ENCODE data around the gene C1orf185. TPM values are rescaled to one million over a fixed set of nuclear protein-coding genes. Genes with fewer than 3 reads are reported as not detected.
"Not testable (repeated sequence)": the region's sequence is repeated elsewhere in the genome, so short reads cannot be mapped to it uniquely, and the experiment has no call there.

Gene C1orf185
- polyA plus RNA-seq, 1 donor: not detected

DNA sequence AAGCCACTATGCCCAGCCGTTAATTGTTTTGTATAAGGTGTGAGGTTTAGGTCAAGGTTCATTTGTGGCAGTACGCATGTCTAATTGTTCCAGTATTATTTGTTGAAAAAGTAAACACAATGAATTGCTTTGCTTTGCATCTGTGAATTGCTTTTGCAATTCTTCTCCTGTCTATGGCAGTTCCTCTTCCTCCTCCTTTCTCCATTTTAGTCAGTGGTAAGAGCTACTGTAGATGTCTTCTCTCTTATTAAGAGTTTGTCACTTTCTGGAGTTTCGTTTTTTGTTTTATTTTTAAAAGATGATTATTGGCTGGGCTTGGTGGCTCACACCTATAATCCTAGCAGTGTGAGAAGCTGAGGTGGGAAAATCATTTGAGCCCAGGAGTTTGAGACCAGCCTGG, 29.2 kb downstream of the C1orf185 start:
- Histone ChIP-seq H3K36me3 (ENCODE audit: control insufficient read depth, insufficient read depth, low read length) (no peaks in the 10 kb centered on the region), H3K4me1 (ENCODE audit: control insufficient read depth, insufficient read depth, low read length) (no peaks in the 10 kb centered on the region), H3K9me3 (ENCODE audit: control insufficient read depth, low read depth, low read length) (no peaks in the 10 kb centered on the region), H3K4me3 (ENCODE audit: low read length) (no peak overlapping the region), H3K27me3 (ENCODE audit: control insufficient read depth, insufficient read depth, low read length) (no peaks in the 10 kb centered on the region), H3K27ac (ENCODE audit: low read length) (no peak overlapping the region)
- DNase-seq: no peak
- WGBS (ENCODE audit: insufficient coverage, low lambda C conversion rate): no CpG with 5 or more reads among the region's 3 CpGs

- no peak for DNase-seq
- H3K27me3 ChIP-seq (ENCODE audit: control insufficient read depth, insufficient read depth, low read length): no peaks in the 10 kb centered on the region
- no peak overlapping the region for H3K4me3 ChIP-seq (ENCODE audit: low read length)
- no peaks in the 10 kb centered on the region for H3K4me1 ChIP-seq (ENCODE audit: control insufficient read depth, insufficient read depth, low read length)
- no peaks in the 10 kb centered on the region for H3K36me3 ChIP-seq (ENCODE audit: control insufficient read depth, insufficient read depth, low read length)
- no CpG with 5 or more reads among the region's 2 CpGs for WGBS (ENCODE audit: insufficient coverage, low lambda C conversion rate)
- H3K9me3 ChIP-seq (ENCODE audit: control insufficient read depth, low read depth, low read length): no peaks in the 10 kb centered on the region
- no peak overlapping the region for H3K27ac ChIP-seq (ENCODE audit: low read length)
These were observed 31.0 kb downstream of the C1orf185 start for GRCh38 chr1:51133045-51133444.

GRCh38 chr1:51137696-51138095, 35.7 kb downstream of the C1orf185 start:
- H3K4me1 ChIP-seq (ENCODE audit: control insufficient read depth, insufficient read depth, low read length); H3K36me3 ChIP-seq (ENCODE audit: control insufficient read depth, insufficient read depth, low read length); H3K27me3 ChIP-seq (ENCODE audit: control insufficient read depth, insufficient read depth, low read length); H3K4me3 ChIP-seq (ENCODE audit: low read length); H3K9me3 ChIP-seq (ENCODE audit: control insufficient read depth, low read depth, low read length); DNase-seq; H3K27ac ChIP-seq (ENCODE audit: low read length): not testable (repeated sequence)
- WGBS (ENCODE audit: insufficient coverage, low lambda C conversion rate): 60% methylated on average over 1 of the region's 2 CpGs

DNA sequence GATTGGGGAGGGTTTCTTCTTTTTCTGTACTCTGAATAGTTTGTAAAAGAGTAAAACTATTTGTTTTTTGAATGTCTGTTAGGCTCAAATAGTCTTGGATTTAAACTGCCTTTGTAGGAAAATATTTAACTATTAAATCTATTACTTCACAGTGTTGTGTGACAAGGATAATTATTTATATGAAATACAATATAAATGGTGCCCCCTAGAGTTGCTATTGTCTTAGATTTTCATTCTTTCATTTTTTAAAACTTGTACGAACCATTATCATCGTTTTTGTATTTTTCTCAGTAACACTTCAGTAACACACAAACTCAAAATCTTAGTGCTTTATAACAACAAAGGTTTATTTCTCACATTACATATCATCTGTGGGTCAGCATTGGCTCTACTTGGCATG, 37.4 kb downstream of the C1orf185 start:
- Histone ChIP-seq H3K27ac (ENCODE audit: low read length) (no peak overlapping the region), H3K36me3 (ENCODE audit: control insufficient read depth, insufficient read depth, low read length) (no peaks in the 10 kb centered on the region), H3K9me3 (ENCODE audit: control insufficient read depth, low read depth, low read length) (no peaks in the 10 kb centered on the region), H3K4me1 (ENCODE audit: control insufficient read depth, insufficient read depth, low read length) (no peaks in the 10 kb centered on the region), H3K4me3 (ENCODE audit: low read length) (no peak overlapping the region), H3K27me3 (ENCODE audit: control insufficient read depth, insufficient read depth, low read length) (no peaks in the 10 kb centered on the region)
- WGBS (ENCODE audit: insufficient coverage, low lambda C conversion rate): 77% methylated on average over 2 of the region's 2 CpGs
- no peak for DNase-seq

GRCh38 chr1:51147394-51147793, 45.4 kb downstream of the C1orf185 start:
- 92% methylated on average over 2 of the region's 2 CpGs for WGBS (ENCODE audit: insufficient coverage, low lambda C conversion rate)

GRCh38 chr1:51154776-51155175, 52.7 kb downstream of the C1orf185 start:
- Histone ChIP-seq H3K4me1 (ENCODE audit: control insufficient read depth, insufficient read depth, low read length) (no peaks in the 10 kb centered on the region), H3K27me3 (ENCODE audit: control insufficient read depth, insufficient read depth, low read length) (peaks cover 3% of the 10 kb centered on the region), H3K27ac (ENCODE audit: low read length) (no peak overlapping the region), H3K9me3 (ENCODE audit: control insufficient read depth, low read depth, low read length) (peaks cover 6% of the 10 kb centered on the region), H3K4me3 (ENCODE audit: low read length) (no peak overlapping the region), H3K36me3 (ENCODE audit: control insufficient read depth, insufficient read depth, low read length) (no peaks in the 10 kb centered on the region)
- no CpG with 5 or more reads among the region's 1 CpG for WGBS (ENCODE audit: insufficient coverage, low lambda C conversion rate)
- no peak for DNase-seq

More at GRCh38 chr1:51147394-51147793, 45.4 kb downstream of the C1orf185 start:
- no peaks in the 10 kb centered on the region for H3K9me3 ChIP-seq (ENCODE audit: control insufficient read depth, low read depth, low read length)
- no peaks in the 10 kb centered on the region for H3K36me3 ChIP-seq (ENCODE audit: control insufficient read depth, insufficient read depth, low read length)
- no peak overlapping the region for H3K4me3 ChIP-seq (ENCODE audit: low read length)
- peaks cover 2% of the 10 kb centered on the region for H3K27me3 ChIP-seq (ENCODE audit: control insufficient read depth, insufficient read depth, low read length)
- DNase-seq: no peak
- H3K27ac ChIP-seq (ENCODE audit: low read length): no peak overlapping the region
- no peaks in the 10 kb centered on the region for H3K4me1 ChIP-seq (ENCODE audit: control insufficient read depth, insufficient read depth, low read length)

DNA sequence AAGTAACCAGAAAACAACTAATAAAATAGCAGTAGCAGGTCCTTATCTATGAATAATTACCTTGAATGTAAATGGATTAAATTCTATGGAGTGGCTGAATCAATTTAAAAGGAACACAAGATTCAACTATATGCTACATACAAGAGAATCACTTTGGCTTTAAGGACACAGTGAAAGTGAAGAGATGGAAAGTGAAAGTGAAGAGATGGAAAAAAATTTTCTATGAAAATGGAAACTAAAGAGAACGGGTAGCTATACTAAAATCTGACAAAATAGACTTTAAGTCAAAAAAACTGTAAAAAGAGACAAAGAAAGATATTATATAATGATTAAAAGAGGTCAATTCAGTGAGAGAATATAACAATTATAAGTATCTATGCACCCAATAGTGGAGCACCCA, 54.7 kb downstream of the C1orf185 start:
- DNase-seq: no peak
- no peak overlapping the region for H3K27ac ChIP-seq (ENCODE audit: low read length)
- no peaks in the 10 kb centered on the region for H3K36me3 ChIP-seq (ENCODE audit: control insufficient read depth, insufficient read depth, low read length)
- H3K4me3 ChIP-seq (ENCODE audit: low read length): no peak overlapping the region
- H3K27me3 ChIP-seq (ENCODE audit: control insufficient read depth, insufficient read depth, low read length): peaks cover 3% of the 10 kb centered on the region
- peaks cover 6% of the 10 kb centered on the region for H3K9me3 ChIP-seq (ENCODE audit: control insufficient read depth, low read depth, low read length)
- 70% methylated on average over 1 of the region's 1 CpG for WGBS (ENCODE audit: insufficient coverage, low lambda C conversion rate)
- H3K4me1 ChIP-seq (ENCODE audit: control insufficient read depth, insufficient read depth, low read length): no peaks in the 10 kb centered on the region

DNA sequence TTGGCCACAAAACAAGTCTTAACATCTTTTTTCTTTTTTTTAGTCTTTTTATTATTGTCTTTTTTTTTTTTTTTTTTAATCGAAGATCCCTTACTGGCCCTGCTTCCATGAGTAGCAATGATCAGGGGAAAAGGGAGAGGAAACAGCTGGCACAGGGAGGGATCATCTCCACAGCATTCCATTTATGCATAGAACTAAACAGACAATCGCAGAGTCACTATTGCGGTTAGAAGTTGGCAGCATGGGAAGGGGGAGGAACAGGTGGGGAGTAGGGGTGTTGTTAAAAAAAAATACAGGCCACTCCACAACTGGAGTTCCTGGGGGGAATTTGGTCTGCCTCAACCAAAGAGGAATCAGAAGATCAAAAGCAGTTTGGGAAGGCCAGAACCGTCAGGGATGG, 55.4 kb downstream of the C1orf185 start:
- 100% methylated on average over 2 of the region's 4 CpGs for WGBS (ENCODE audit: insufficient coverage, low lambda C conversion rate)
- Histone ChIP-seq H3K27ac (ENCODE audit: low read length) (no peak overlapping the region), H3K4me1 (ENCODE audit: control insufficient read depth, insufficient read depth, low read length) (no peaks in the 10 kb centered on the region), H3K4me3 (ENCODE audit: low read length) (no peak overlapping the region), H3K27me3 (ENCODE audit: control insufficient read depth, insufficient read depth, low read length) (peaks cover 3% of the 10 kb centered on the region), H3K36me3 (ENCODE audit: control insufficient read depth, insufficient read depth, low read length) (no peaks in the 10 kb centered on the region), H3K9me3 (ENCODE audit: control insufficient read depth, low read depth, low read length) (peaks cover 6% of the 10 kb centered on the region)
- no peak for DNase-seq

GRCh38 chr1:51158263-51158662, 56.2 kb downstream of the C1orf185 start:
- Histone ChIP-seq H3K9me3 (ENCODE audit: control insufficient read depth, low read depth, low read length) (peaks cover 6% of the 10 kb centered on the region), H3K4me3 (ENCODE audit: low read length) (no peak overlapping the region), H3K27ac (ENCODE audit: low read length) (no peak overlapping the region), H3K27me3 (ENCODE audit: control insufficient read depth, insufficient read depth, low read length) (peaks cover 3% of the 10 kb centered on the region), H3K36me3 (ENCODE audit: control insufficient read depth, insufficient read depth, low read length) (no peaks in the 10 kb centered on the region), H3K4me1 (ENCODE audit: control insufficient read depth, insufficient read depth, low read length) (no peaks in the 10 kb centered on the region)
- DNase-seq: no peak
- 100% methylated on average over 2 of the region's 4 CpGs for WGBS (ENCODE audit: insufficient coverage, low lambda C conversion rate)

DNA sequence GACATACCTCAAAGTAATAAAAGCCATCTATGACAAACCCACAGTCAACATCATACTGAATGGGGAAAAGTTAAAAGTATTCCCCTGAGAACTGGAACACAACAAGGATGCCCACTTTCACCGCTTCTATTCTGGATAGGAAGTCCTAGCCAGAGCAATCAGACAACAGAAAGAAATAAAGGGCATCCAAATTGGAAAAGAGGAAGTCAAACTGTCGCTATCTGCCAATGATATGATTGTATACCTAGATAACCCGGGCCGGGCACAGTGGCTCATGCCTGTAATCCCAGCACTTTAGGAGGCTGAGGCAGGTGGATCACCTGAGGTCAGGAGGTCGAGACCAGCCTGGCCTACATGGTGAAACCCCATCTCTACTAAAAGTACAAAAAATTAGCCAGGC, 60.5 kb downstream of the C1orf185 start:
- H3K36me3 ChIP-seq (ENCODE audit: control insufficient read depth, insufficient read depth, low read length); H3K9me3 ChIP-seq (ENCODE audit: control insufficient read depth, low read depth, low read length); H3K27me3 ChIP-seq (ENCODE audit: control insufficient read depth, insufficient read depth, low read length); H3K27ac ChIP-seq (ENCODE audit: low read length); H3K4me3 ChIP-seq (ENCODE audit: low read length); DNase-seq; H3K4me1 ChIP-seq (ENCODE audit: control insufficient read depth, insufficient read depth, low read length): not testable (repeated sequence)
- WGBS (ENCODE audit: insufficient coverage, low lambda C conversion rate): no CpG with 5 or more reads among the region's 5 CpGs

DNA sequence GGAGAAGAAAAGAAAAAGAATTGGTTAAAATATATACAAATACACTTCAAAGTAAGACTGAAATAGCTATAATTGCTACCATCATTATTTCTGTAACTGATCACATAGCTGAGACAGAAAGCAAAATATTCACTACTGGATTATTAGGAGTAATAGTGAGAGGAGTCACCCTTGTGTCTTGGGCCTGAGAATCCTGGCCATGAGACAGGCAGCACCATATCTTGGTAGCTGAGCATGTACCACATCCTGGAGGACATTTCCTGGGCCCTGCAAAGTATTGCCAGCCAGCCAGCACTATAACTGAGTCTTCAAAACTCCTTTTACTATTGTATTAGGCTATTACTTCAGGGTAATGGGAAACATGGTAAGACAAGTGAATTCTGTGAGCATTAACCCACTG, 63.5 kb downstream of the C1orf185 start:
- no peak overlapping the region for H3K27ac ChIP-seq (ENCODE audit: low read length)
- H3K27me3 ChIP-seq (ENCODE audit: control insufficient read depth, insufficient read depth, low read length): no peaks in the 10 kb centered on the region
- no peak overlapping the region for H3K4me3 ChIP-seq (ENCODE audit: low read length)
- H3K36me3 ChIP-seq (ENCODE audit: control insufficient read depth, insufficient read depth, low read length): no peaks in the 10 kb centered on the region
- no peaks in the 10 kb centered on the region for H3K9me3 ChIP-seq (ENCODE audit: control insufficient read depth, low read depth, low read length)
- DNase-seq: no peak
- no peaks in the 10 kb centered on the region for H3K4me1 ChIP-seq (ENCODE audit: control insufficient read depth, insufficient read depth, low read length)
